Ascending aorta (tissue), 2 donors: Measurements from ENCODE around the gene SLC7A9. TPM values are rescaled to one million over a fixed set of nuclear protein-coding genes. Genes with fewer than 3 reads are reported as not detected.

Experiments used
- DNase-seq, 2 donors: peaks; one replicate each; pipeline ENCODE4 v3.0.0-alpha.2; 2019; ENCODE audit warnings: low spot score in 2 of 2
- H3K27ac ChIP-seq, 2 donors: fragments of 200-600 bp; sonication (generic); one replicate each; pipeline ENCODE4 v1.5.1; 2016 to 2017; ENCODE audit warnings: mild to moderate bottlenecking in 1 of 2
- H3K27me3 ChIP-seq: fragments of 200-600 bp; sonication (generic); one replicate; pipeline ENCODE4 v1.5.1; 2017
- H3K36me3 ChIP-seq, 2 donors: fragments of 200-600 bp; sonication (generic); one replicate each; pipeline ENCODE4 v1.5.1; 2016
- H3K4me1 ChIP-seq, 2 donors: fragments of 200-600 bp; sonication (generic); one replicate each; pipeline ENCODE4 v1.5.1; 2016 to 2017; ENCODE audit warnings: mild to moderate bottlenecking in 1 of 2
- H3K4me3 ChIP-seq, 2 donors: fragments of 200-600 bp; sonication (generic); one replicate each; pipeline ENCODE4 v1.5.1; 2016 to 2017; ENCODE audit warnings: mild to moderate bottlenecking in 1 of 2
- H3K9me3 ChIP-seq, 2 donors: fragments of 200-600 bp; sonication (generic); one replicate each; pipeline ENCODE4 v1.5.1; 2016
- CTCF ChIP-seq, 3 experiments: fragments of 200-600 bp in 2 of 3; fragments of 450-650 bp in 1 of 3; sonication (generic) in 2 of 3; IDR thresholded peaks; one replicate each; pipeline ENCODE4 v1.5.1; 2016 to 2019; ENCODE audit warnings: antibody characterized with exemption in 3 of 3, mild to moderate bottlenecking in 1 of 3, moderate library complexity in 1 of 3
- intact Hi-C: fragments of 100-400 bp; cut with DNase I; formaldehyde crosslinking; loops from one replicate; pipeline ENCODE4 v1.15.1; 2023
- total RNA-seq: library from RNA; depleted of rRNA; stranded (reverse); fragments of >200 nt; gene quantifications from one replicate; pipeline ENCODE4 v1.1.0, GENCODE V29; 2016

SLC7A9 gene
- total RNA-seq, 1 donor from 2014 or later, result not detected

GRCh38 chr19:32876919-32877285, 7.3 kb upstream of the SLC7A9 start:
- Histone ChIP-seq H3K4me1 (no peaks in the 10 kb centered on the region), H3K27me3 (no peaks in the 10 kb centered on the region), H3K27ac (no peak overlapping the region), H3K4me3 (no peak overlapping the region), H3K9me3 (no peaks in the 10 kb centered on the region), H3K36me3 (peaks cover 3 to 39% of the 10 kb centered on the region in 2 donors)
- intact Hi-C loops, result no loop called here
- no peak for TF ChIP-seq CTCF (IDR thresholded peaks at IDR 0.05)
- DNase-seq, result no peak

DNA sequence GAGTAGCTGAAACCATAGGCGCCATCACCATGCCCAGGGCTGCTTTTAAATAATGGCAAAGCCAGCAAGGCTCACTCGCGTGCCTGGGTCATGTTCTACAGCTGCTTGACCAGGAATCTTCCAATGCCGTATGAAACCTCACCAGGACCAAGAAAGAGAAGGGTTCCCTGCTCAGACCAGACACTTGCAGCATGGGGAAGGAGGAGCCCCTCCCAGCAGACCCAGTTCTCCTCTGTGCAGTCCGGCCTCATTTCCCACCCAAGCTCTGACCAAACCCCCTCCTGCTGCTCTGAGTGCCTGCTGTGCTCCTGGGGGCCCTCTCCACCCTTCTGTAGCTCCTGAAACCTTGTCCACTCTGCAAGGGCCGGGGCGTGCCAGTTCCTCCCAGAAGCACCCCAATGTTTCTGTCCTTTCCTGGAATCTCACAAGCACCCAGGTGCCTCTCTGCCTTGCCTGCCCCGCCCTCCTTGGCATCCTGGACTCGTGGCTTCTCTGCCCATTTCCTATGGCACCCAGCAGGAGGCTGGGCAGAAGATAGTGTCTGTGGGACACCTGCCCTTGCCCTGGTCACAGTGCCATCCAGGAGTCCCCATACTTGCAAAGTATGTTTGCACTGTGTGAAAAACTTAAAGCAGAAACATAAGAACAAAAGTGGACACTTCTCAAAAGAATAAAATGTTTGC, 6.8 kb upstream of the SLC7A9 start:
- H3K27ac ChIP-seq, result no peak overlapping the region
- peaks cover 0 to 39% of the 10 kb centered on the region in 2 donors for H3K36me3 ChIP-seq
- no peaks in the 10 kb centered on the region for H3K4me1 ChIP-seq
- no peak overlapping the region for H3K4me3 ChIP-seq
- intact Hi-C loops, result no loop called here
- no peaks in the 10 kb centered on the region for H3K9me3 ChIP-seq
- no peaks in the 10 kb centered on the region for H3K27me3 ChIP-seq
- TF ChIP-seq CTCF (IDR thresholded peaks at IDR 0.05), result no peak
- DNase-seq, result no peak

DNA sequence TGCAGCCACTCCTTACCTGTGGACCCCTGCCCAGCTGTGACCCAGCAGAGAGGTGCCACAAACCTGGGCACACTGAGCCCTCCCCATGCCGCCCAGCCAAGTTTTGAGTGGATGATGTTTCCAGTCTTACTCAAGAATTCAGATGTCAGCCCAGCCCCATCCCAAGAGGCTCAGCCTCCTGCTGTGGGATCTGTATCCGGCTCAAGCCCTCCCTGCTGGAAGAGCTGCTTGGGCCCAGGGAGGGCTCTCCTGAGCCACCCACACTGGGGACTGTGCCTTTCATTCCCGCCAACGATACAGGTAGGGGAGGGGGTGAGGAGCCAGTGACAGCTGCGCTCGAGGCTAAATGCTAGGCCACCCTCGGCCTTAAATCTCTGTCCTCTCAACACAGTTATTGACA, 5.9 kb upstream of the SLC7A9 start:
- DNase-seq, result no peak
- Histone ChIP-seq H3K4me3 (no peak overlapping the region), H3K9me3 (no peaks in the 10 kb centered on the region), H3K27ac (no peak overlapping the region), H3K36me3 (peaks cover 0 to 39% of the 10 kb centered on the region in 2 donors), H3K27me3 (no peaks in the 10 kb centered on the region), H3K4me1 (no peaks in the 10 kb centered on the region)
- intact Hi-C loops, result no loop called here
- TF ChIP-seq CTCF (IDR thresholded peaks at IDR 0.05), result no peak

DNA sequence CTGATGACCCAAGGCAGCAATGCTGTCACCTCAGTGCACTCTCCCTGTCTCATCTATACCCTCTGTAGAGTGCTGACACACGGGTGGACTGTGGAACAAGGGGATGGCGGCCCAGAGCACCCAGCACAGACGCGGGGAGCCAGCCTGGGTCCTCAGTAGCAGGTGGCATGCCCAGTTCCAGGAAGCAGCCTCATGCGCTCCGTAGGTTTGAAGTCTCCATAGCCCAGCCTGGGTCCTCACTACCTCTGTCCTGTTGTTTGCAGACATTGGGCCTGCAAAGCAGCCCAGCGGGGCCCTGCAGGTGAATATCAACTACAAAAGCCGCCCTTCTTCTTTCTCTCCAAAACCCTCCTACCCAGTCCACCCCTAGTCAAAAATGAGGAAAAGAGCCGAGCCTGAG, 5.0 kb upstream of the SLC7A9 start:
- Histone ChIP-seq H3K9me3 (no peaks in the 10 kb centered on the region), H3K36me3 (peaks cover 0 to 33% of the 10 kb centered on the region in 2 donors), H3K27me3 (no peaks in the 10 kb centered on the region), H3K4me3 (no peak overlapping the region), H3K27ac (no peak overlapping the region), H3K4me1 (no peaks in the 10 kb centered on the region)
- DNase-seq, result no peak
- intact Hi-C loops, result no loop called here
- TF ChIP-seq CTCF (IDR thresholded peaks at IDR 0.05), result no peak

GRCh38 chr19:32873247-32873959, 3.8 kb upstream of the SLC7A9 start:
- DNase-seq, result no peak
- intact Hi-C loops, result no loop called here

More at GRCh38 chr19:32873247-32873959, 3.8 kb upstream of the SLC7A9 start:
- peaks cover 0 to 21% of the 10 kb centered on the region in 2 donors for H3K36me3 ChIP-seq
- no peaks in the 10 kb centered on the region for H3K27me3 ChIP-seq
- H3K27ac ChIP-seq, result no peak overlapping the region
- no peaks in the 10 kb centered on the region for H3K4me1 ChIP-seq
- no peak overlapping the region for H3K4me3 ChIP-seq
- H3K9me3 ChIP-seq, result no peaks in the 10 kb centered on the region
- no peak for TF ChIP-seq CTCF (IDR thresholded peaks at IDR 0.05)
